ENCODE data around the gene PABPC1L.

Gene PABPC1L

GRCh38 chr20:44960103-44960852 is 50.4 kb downstream of the PABPC1L start, which contains the start of gene TOMM34 (continued):
- TF ChIP-seq ZIC2 (tag by site-specific recombination; IDR thresholded peaks at IDR 0.05) (peak; percentile 85), GLI4 (tag by site-specific recombination; IDR thresholded peaks at IDR 0.05) (no peak), ZNF549 (tag by site-specific recombination; IDR thresholded peaks at IDR 0.05) (no peak), ZBTB7A (tag by site-specific recombination; IDR thresholded peaks at IDR 0.05; ENCODE audit: low read depth) (0 out of 2 replicates have a peak, but pooled peaks have one; percentile 45), ZNF521 (tag by site-specific recombination; IDR thresholded peaks at IDR 0.05) (no peak), ZNF157 (tag by site-specific recombination; IDR thresholded peaks at IDR 0.05) (no peak), ZNF18 (tag by site-specific recombination; IDR thresholded peaks at IDR 0.05) (no peak), TCF7L2 (IDR thresholded peaks at IDR 0.05; ENCODE audit: borderline replicate concordance, low read depth, low read length) (no peak), ZFP69B (tag by site-specific recombination; IDR thresholded peaks at IDR 0.05) (peak; percentile 79), SP2 (tag by site-specific recombination; IDR thresholded peaks at IDR 0.05) (peak; percentile 92), ZNF777 (tag by site-specific recombination; IDR thresholded peaks at IDR 0.05; ENCODE audit: borderline replicate concordance) (no peak), ZNF214 (tag by site-specific recombination; IDR thresholded peaks at IDR 0.05; ENCODE audit: borderline replicate concordance) (no peak), ZNF366 (tag by site-specific recombination; conservative IDR thresholded peaks at IDR 0.05) (no peak; the same call in 1 of the 2 replicates), BCL11A (tag by site-specific recombination; IDR thresholded peaks at IDR 0.05; ENCODE audit: low read depth) (no peak), ZFP3 (tag by site-specific recombination; IDR thresholded peaks at IDR 0.05; ENCODE audit: low read depth) (no peak), ZNF184 (tag by site-specific recombination; IDR thresholded peaks at IDR 0.05) (no peak), ZNF23 (tag by site-specific recombination; IDR thresholded peaks at IDR 0.05; ENCODE audit: borderline replicate concordance) (no peak), ZNF449 (tag by site-specific recombination; IDR thresholded peaks at IDR 0.05) (peak; percentile 91), ZNF639 (tag by site-specific recombination; IDR thresholded peaks at IDR 0.05) (no peak), ATF2 (tag by site-specific recombination; IDR thresholded peaks at IDR 0.05; ENCODE audit: low read depth) (no peak), REST (tag by site-specific recombination; IDR thresholded peaks at IDR 0.05) (no peak), ZNF488 (tag by site-specific recombination; IDR thresholded peaks at IDR 0.05) (no peak), GLIS1 (tag by site-specific recombination; IDR thresholded peaks at IDR 0.05) (peak; percentile 97), REPIN1 (tag by site-specific recombination; IDR thresholded peaks at IDR 0.05; ENCODE audit: low read depth) (no peak), ZNF311 (tag by site-specific recombination; IDR thresholded peaks at IDR 0.05; ENCODE audit: borderline replicate concordance) (no peak), KLF9 (tag by site-specific recombination; IDR thresholded peaks at IDR 0.05; ENCODE audit: low read depth) (peak; percentile 91), ZNF530 (tag by site-specific recombination; IDR thresholded peaks at IDR 0.05; ENCODE audit: low read depth) (no peak), ZNF510 (tag by site-specific recombination; IDR thresholded peaks at IDR 0.05; ENCODE audit: insufficient replicate concordance) (no peak)
